H1 (cell line): ENCODE results near the gene DPYD. TPM values are rescaled to one million over a fixed set of nuclear protein-coding genes. Genes with fewer than 3 reads are reported as not detected.

Experiments used
- CTCF ChIA-PET: fragments of 300-600 bp; sonication (Branson Sonifier 250); formaldehyde crosslinking; loops from one replicate; lab custom pipeline; 2021; ENCODE audit not compliant: partially characterized antibody; lab: Charles Lee
- POLR2A ChIA-PET: fragments of 300-600 bp; sonication (Branson Sonifier 250); formaldehyde crosslinking; loops from one replicate; lab custom pipeline; 2021; ENCODE audit warnings: inconsistent platforms; ENCODE audit not compliant: partially characterized antibody; lab: Charles Lee
- DNase-seq, 2 experiments: peaks; one replicate each; pipeline versions ENCODE4 v3.0.0 to v3.0.0-alpha.2; 2010 to 2022; ENCODE audit warnings: low spot score in 2 of 2, low read depth in 1 of 2, mixed read lengths in 1 of 2
- FAIRE-seq: peaks from 2 replicates; lab custom pipeline; 2011; peaks lifted over from hg19 to GRCh38; lab: Jason Lieb, UNC
- H2AFZ ChIP-seq: 2 replicates; pipeline ENCODE4 v1.8.1; 2012; ENCODE audit warnings: low read length, inconsistent platforms
- H2AK5ac ChIP-seq: 2 replicates; pipeline ENCODE4 v1.6.1; 2013; ENCODE audit warnings: low read depth, low read length
- H2BK120ac ChIP-seq: replicated peaks from 2 replicates; pipeline ENCODE3; 2013; ENCODE audit warnings: low read depth, low read length, inconsistent platforms
- H2BK12ac ChIP-seq: 2 replicates; pipeline ENCODE4 v1.6.1; 2013; ENCODE audit warnings: low read depth, low read length
- H2BK15ac ChIP-seq: 2 replicates; pipeline ENCODE4 v1.6.1; 2013; ENCODE audit warnings: low read length
- H2BK20ac ChIP-seq: 2 replicates; pipeline ENCODE4 v1.6.1; 2013; ENCODE audit warnings: low read length
- H2BK5ac ChIP-seq: 2 replicates; pipeline ENCODE4 v1.6.1; 2013; ENCODE audit warnings: low read depth, low read length
- H3K14ac ChIP-seq: 2 replicates; pipeline ENCODE4 v1.6.1; 2013; ENCODE audit warnings: inconsistent platforms; ENCODE audit not compliant: insufficient read length
- H3K18ac ChIP-seq: 2 replicates; pipeline ENCODE4 v1.6.1; 2013; ENCODE audit warnings: low read length; ENCODE audit errors: extremely low read depth
- H3K23ac ChIP-seq: 2 replicates; pipeline ENCODE4 v1.6.1; 2013; ENCODE audit warnings: inconsistent platforms; ENCODE audit not compliant: insufficient read length
- H3K23me2 ChIP-seq: 2 replicates; pipeline ENCODE4 v1.6.1; 2013; ENCODE audit warnings: low read depth, low read length
- H3K27ac ChIP-seq: 2 replicates; pipeline ENCODE4 v1.6.1; 2011; ENCODE audit warnings: low read depth, low read length, inconsistent platforms
- H3K27me3 ChIP-seq, 4 experiments: replicated peaks in 1 of 4; 1 replicate in 1 of 4; 2 replicates in 3 of 4; pipeline versions ENCODE4 v1.6.1 to v1.8.1; 2011 to 2013; ENCODE audit warnings: low read length in 3 of 4, mild to moderate bottlenecking in 3 of 4, inconsistent platforms in 2 of 4, mixed read lengths in 2 of 4, moderate library complexity in 1 of 4; ENCODE audit not compliant: control insufficient read depth in 3 of 4, insufficient read depth in 3 of 4; ENCODE audit errors: extremely low read depth in 1 of 4
- H3K36me3 ChIP-seq, 4 experiments: 2 replicates each; pipeline versions ENCODE4 v1.6.1 to v1.8.1; 2011 to 2013; ENCODE audit warnings: mild to moderate bottlenecking in 4 of 4, low read length in 3 of 4, moderate library complexity in 2 of 4, control low read depth in 1 of 4, inconsistent platforms in 1 of 4; ENCODE audit not compliant: insufficient read depth in 4 of 4, control insufficient read depth in 2 of 4
- H3K4ac ChIP-seq: replicated peaks from 2 replicates; pipeline ENCODE3; 2013; ENCODE audit warnings: low read length, low read depth, mixed read lengths, inconsistent platforms; ENCODE audit not compliant: insufficient read length
- H3K4me1 ChIP-seq, 4 experiments: replicated peaks in 1 of 4; 1 replicate in 1 of 4; 2 replicates in 3 of 4; pipeline versions ENCODE4 v1.6.1 to v1.8.1; 2011 to 2013; ENCODE audit warnings: low read length in 3 of 4, inconsistent platforms in 2 of 4, mixed read lengths in 1 of 4; ENCODE audit not compliant: insufficient read depth in 4 of 4, control insufficient read depth in 3 of 4
- H3K4me2 ChIP-seq, 2 experiments: 2 replicates each; pipeline versions ENCODE4 v1.6.1 to v1.8.1; 2011 to 2013; ENCODE audit warnings: low read depth in 2 of 2, low read length in 2 of 2, control low read depth in 1 of 2, inconsistent platforms in 1 of 2, mild to moderate bottlenecking in 1 of 2; ENCODE audit not compliant: insufficient read depth in 1 of 2
- H3K4me3 ChIP-seq, 4 experiments: fragments of 200-600, 300-600 bp in 1 of 4; sonication (generic), shearing (Covaris generic), sonication (Bioruptor Twin) in 1 of 4; 2 replicates each; pipeline versions ENCODE4 v1.5.1 to v1.8.1; 2011 to 2016; ENCODE audit warnings: low read length in 4 of 4, low read depth in 3 of 4, control low read depth in 2 of 4, inconsistent platforms in 2 of 4, mild to moderate bottlenecking in 2 of 4, mixed read lengths in 1 of 4, moderate library complexity in 1 of 4; ENCODE audit not compliant: insufficient read depth in 2 of 4; ENCODE audit errors: extremely low read depth in 1 of 4
- H3K56ac ChIP-seq: replicated peaks from 2 replicates; pipeline ENCODE3; 2013; ENCODE audit warnings: low read depth, mild to moderate bottlenecking, mixed read lengths, low read length, inconsistent platforms; ENCODE audit not compliant: insufficient read length
- H3K79me1 ChIP-seq: 2 replicates; pipeline ENCODE4 v1.6.1; 2013; ENCODE audit warnings: low read depth, low read length, control low read depth
- H3K79me2 ChIP-seq, 2 experiments: 2 replicates each; pipeline versions ENCODE4 v1.6.1 to v1.8.1; 2012 to 2013; ENCODE audit warnings: low read length in 2 of 2, mild to moderate bottlenecking in 2 of 2, inconsistent platforms in 1 of 2; ENCODE audit not compliant: insufficient read depth in 2 of 2, control insufficient read depth in 1 of 2
- H3K9ac ChIP-seq, 4 experiments: replicated peaks in 1 of 4; 1 replicate in 1 of 4; 2 replicates in 3 of 4; pipeline versions ENCODE4 v1.6.1 to v1.8.1; 2011 to 2013; ENCODE audit warnings: low read depth in 3 of 4, low read length in 3 of 4, control low read depth in 2 of 4, mild to moderate bottlenecking in 2 of 4, moderate library complexity in 2 of 4, inconsistent platforms in 1 of 4; ENCODE audit errors: extremely low read depth in 1 of 4
- H3K9me3 ChIP-seq, 2 experiments: 2 replicates each; pipeline versions ENCODE4 v1.6.1 to v1.8.1; 2012 to 2013; ENCODE audit warnings: mild to moderate bottlenecking in 2 of 2, moderate library complexity in 2 of 2, control low read depth in 1 of 2, inconsistent platforms in 1 of 2, low read depth in 1 of 2, low read length in 1 of 2, mixed read lengths in 1 of 2; ENCODE audit not compliant: insufficient read depth in 2 of 2
- H4K20me1 ChIP-seq, 2 experiments: replicated peaks in 1 of 2; 2 replicates each; pipeline versions ENCODE3 to v1.8.1; 2011 to 2013; ENCODE audit warnings: inconsistent platforms in 2 of 2, low read length in 2 of 2, mild to moderate bottlenecking in 1 of 2; ENCODE audit not compliant: insufficient read depth in 2 of 2, control insufficient read depth in 1 of 2
- H4K5ac ChIP-seq: 2 replicates; pipeline ENCODE4 v1.6.1; 2013; ENCODE audit warnings: low read length, low read depth, mixed read lengths, inconsistent platforms; ENCODE audit not compliant: insufficient read length
- H4K8ac ChIP-seq: 2 replicates; pipeline ENCODE4 v1.8.0; 2013; ENCODE audit warnings: mild to moderate bottlenecking, moderate library complexity, low read length, inconsistent platforms; ENCODE audit not compliant: insufficient read depth; ENCODE audit errors: extremely low read depth
- H4K91ac ChIP-seq: replicated peaks from 2 replicates; pipeline ENCODE3; 2013; ENCODE audit warnings: low read length, mixed read lengths, inconsistent platforms; ENCODE audit not compliant: insufficient read length
- KDM1A ChIP-seq: fragments of 200-600, 300-600 bp; sonication (generic); IDR thresholded peaks from 2 replicates; pipeline ENCODE4 v1.7.1; 2016; ENCODE audit warnings: mild to moderate bottlenecking, low read length, borderline replicate concordance
- RBBP5 ChIP-seq: IDR thresholded peaks from 2 replicates; pipeline ENCODE4 v1.7.1; 2012; ENCODE audit warnings: low read depth, mild to moderate bottlenecking, inconsistent platforms, low read length, moderate library complexity, borderline replicate concordance
- RFX5 ChIP-seq: IDR thresholded peaks from 2 replicates; pipeline ENCODE4 v1.6.1; 2011; ENCODE audit warnings: low read depth, low read length, improper control_type of control experiment, borderline replicate concordance
- RXRA ChIP-seq: IDR thresholded peaks from 2 replicates; pipeline ENCODE4 v1.6.1; 2011; ENCODE audit warnings: low read depth, mild to moderate bottlenecking, low read length, moderate library complexity; ENCODE audit not compliant: insufficient read depth
- WGBS, 2 experiments: shearing (Covaris generic) in 1 of 2; methylation state at CpG; one replicate each; pipeline versions ENCODE4 v1.1.6 to v1.1.7; 2013 to 2015; ENCODE audit warnings: low lambda C conversion rate in 2 of 2, mixed read lengths in 2 of 2, inconsistent platforms in 1 of 2, low coverage in 1 of 2, missing lambda C conversion rate in 1 of 2; ENCODE audit not compliant: insufficient replicate concordance in 2 of 2, insufficient coverage in 1 of 2, insufficient read length in 1 of 2; ENCODE audit errors: extremely low coverage in 1 of 2, missing lambda C conversion rate in 1 of 2; 5-methylcytosine and 5-hydroxymethylcytosine counted together
- polyA plus RNA-seq, 7 experiments: library from polyadenylated mRNA; depleted of rRNA in 3 of 7; stranded (reverse) in 5 of 7; unstranded in 2 of 7; fragments of >200 nt in 5 of 7; fragments of 200-250 nt in 2 of 7; gene quantifications; 1 replicate in 5 of 7; 2 replicates in 1 of 7; 4 replicates in 1 of 7; pipeline versions ENCODE4 v1.2.1 to v1.2.3, GENCODE V29; 2011 to 2013; ENCODE audit warnings: missing spikeins in 2 of 7, mixed read lengths in 2 of 7
- total RNA-seq: library from RNA; stranded (reverse); fragmentation: NEBNext Ultra II Directional; extraction: Animal tissue kit (Norgen Biotek cat#: 25700); gene quantifications from 2 replicates; pipeline ENCODE4 v1.2.1, GENCODE V29; 2021

Gene DPYD
- total and polyA plus RNA-seq, 2 of the 8 experiments (the other 6 are each of a cell fraction or from before 2014, with no cell fraction given) = 0.29 to 0.73 TPM

- H3K23me2 ChIP-seq = no peaks in the 10 kb centered on the region
- POLR2A ChIA-PET = no interaction called here
- no peak overlapping the region for H3K23ac ChIP-seq
- no peak overlapping the region for H3K4me3 ChIP-seq
- no peak overlapping the region for H3K9ac ChIP-seq
- H2BK120ac ChIP-seq = no peak overlapping the region
- FAIRE-seq (no peak), DNase-seq (no peak)
- H3K27me3 ChIP-seq = no peaks in the 10 kb centered on the region
- H2BK20ac ChIP-seq = no peak overlapping the region
- H3K36me3 ChIP-seq = no peaks in the 10 kb centered on the region
- WGBS, 2 experiments = 33% methylated on average over 1 of the region's 1 CpG; no CpG with 5 or more reads in 1 of the 2 experiments
- H2AK5ac ChIP-seq = no peak overlapping the region
- H3K14ac ChIP-seq = no peak overlapping the region
- H4K20me1 ChIP-seq = no peaks in the 10 kb centered on the region
- no peak overlapping the region for H2BK5ac ChIP-seq
- no peak overlapping the region for H4K8ac ChIP-seq
- H3K4me2 ChIP-seq = no peak overlapping the region
- no peak overlapping the region for H3K56ac ChIP-seq
- H4K91ac ChIP-seq = no peak overlapping the region
- H2AFZ ChIP-seq = no peak overlapping the region
- no peak overlapping the region for H3K27ac ChIP-seq
- H3K9me3 ChIP-seq = no peaks in the 10 kb centered on the region
- H3K4me1 ChIP-seq = no peaks in the 10 kb centered on the region
- no peak overlapping the region for H3K4ac ChIP-seq
- no peaks in the 10 kb centered on the region for H3K79me1 ChIP-seq
- CTCF ChIA-PET = no interaction called here
- H4K5ac ChIP-seq = no peak overlapping the region
- no peak overlapping the region for H3K18ac ChIP-seq
- no peaks in the 10 kb centered on the region for H3K79me2 ChIP-seq
- no peak overlapping the region for H2BK15ac ChIP-seq
- no peak overlapping the region for H2BK12ac ChIP-seq
- TF ChIP-seq RXRA = no peak
- TF ChIP-seq RFX5 = no peak
- TF ChIP-seq KDM1A = no peak
- no peak for TF ChIP-seq RBBP5
Observed at GRCh38 chr1:97245682-97246081, 675.2 kb downstream of the DPYD start.
